ENCODE results near the gene PDE1A. TPM values are rescaled to one million over a fixed set of nuclear protein-coding genes. Genes with fewer than 3 reads are reported as not detected.

PDE1A gene
- total and polyA plus RNA-seq, 2 experiments from 2014 or later, result 1.0 to 4.7 TPM

DNA sequence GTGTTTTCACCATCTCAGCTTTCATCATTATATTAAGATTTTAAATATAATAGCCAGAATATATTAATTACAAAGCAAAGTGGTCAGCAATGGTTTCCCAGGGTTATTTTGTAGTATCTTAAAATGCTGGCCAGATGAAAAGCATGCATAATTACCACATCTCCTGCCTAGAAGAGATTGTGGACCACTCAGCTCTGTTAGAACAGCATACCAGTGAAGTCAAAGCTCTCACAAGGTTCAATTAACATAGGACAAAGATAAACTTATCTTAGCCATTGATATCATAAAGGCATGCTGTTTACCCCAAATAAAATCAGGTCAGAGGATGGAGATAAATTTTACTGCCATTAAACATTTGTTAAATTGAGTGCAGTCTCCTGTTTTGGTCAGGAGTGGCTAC is 19.3 kb upstream of the PDE1A start:
- H3K27ac ChIP-seq, result no peak overlapping the region
- H3K27me3 ChIP-seq, result no peaks in the 10 kb centered on the region
- H3K79me2 ChIP-seq, result no peaks in the 10 kb centered on the region
- no peak overlapping the region for H3K4me3 ChIP-seq
- H3K4me1 ChIP-seq (ENCODE audit: insufficient read depth), result peaks cover 6% of the 10 kb centered on the region
- no peaks in the 10 kb centered on the region for H3K9me2 ChIP-seq (replicated peaks; ENCODE audit: insufficient read depth)
- H4K20me1 ChIP-seq (ENCODE audit: insufficient read depth, poor library complexity, severe bottlenecking), result no peaks in the 10 kb centered on the region
- H3K36me3 ChIP-seq (replicated peaks; ENCODE audit: insufficient read depth, low read depth), result no peaks in the 10 kb centered on the region
- H3K4me2 ChIP-seq, result no peak overlapping the region
- TF ChIP-seq, protein P1, sequence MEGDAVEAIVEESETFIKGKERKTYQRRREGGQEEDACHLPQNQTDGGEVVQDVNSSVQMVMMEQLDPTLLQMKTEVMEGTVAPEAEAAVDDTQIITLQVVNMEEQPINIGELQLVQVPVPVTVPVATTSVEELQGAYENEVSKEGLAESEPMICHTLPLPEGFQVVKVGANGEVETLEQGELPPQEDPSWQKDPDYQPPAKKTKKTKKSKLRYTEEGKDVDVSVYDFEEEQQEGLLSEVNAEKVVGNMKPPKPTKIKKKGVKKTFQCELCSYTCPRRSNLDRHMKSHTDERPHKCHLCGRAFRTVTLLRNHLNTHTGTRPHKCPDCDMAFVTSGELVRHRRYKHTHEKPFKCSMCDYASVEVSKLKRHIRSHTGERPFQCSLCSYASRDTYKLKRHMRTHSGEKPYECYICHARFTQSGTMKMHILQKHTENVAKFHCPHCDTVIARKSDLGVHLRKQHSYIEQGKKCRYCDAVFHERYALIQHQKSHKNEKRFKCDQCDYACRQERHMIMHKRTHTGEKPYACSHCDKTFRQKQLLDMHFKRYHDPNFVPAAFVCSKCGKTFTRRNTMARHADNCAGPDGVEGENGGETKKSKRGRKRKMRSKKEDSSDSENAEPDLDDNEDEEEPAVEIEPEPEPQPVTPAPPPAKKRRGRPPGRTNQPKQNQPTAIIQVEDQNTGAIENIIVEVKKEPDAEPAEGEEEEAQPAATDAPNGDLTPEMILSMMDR (IDR thresholded peaks at IDR 0.05; ENCODE audit: poor library complexity), result no peak
- TF ChIP-seq EZH2phosphoT487 (IDR thresholded peaks at IDR 0.05; ENCODE audit: low read depth, severe bottlenecking, unreplicated experiment) (no peak), EZH2 (IDR thresholded peaks at IDR 0.05; ENCODE audit: borderline replicate concordance) (no peak)
- no peaks in the 10 kb centered on the region for H3K9me3 ChIP-seq (ENCODE audit: low read depth)
- H2AFZ ChIP-seq, result no peak overlapping the region
- DNase-seq (ENCODE audit: low spot score), result no peak

DNA sequence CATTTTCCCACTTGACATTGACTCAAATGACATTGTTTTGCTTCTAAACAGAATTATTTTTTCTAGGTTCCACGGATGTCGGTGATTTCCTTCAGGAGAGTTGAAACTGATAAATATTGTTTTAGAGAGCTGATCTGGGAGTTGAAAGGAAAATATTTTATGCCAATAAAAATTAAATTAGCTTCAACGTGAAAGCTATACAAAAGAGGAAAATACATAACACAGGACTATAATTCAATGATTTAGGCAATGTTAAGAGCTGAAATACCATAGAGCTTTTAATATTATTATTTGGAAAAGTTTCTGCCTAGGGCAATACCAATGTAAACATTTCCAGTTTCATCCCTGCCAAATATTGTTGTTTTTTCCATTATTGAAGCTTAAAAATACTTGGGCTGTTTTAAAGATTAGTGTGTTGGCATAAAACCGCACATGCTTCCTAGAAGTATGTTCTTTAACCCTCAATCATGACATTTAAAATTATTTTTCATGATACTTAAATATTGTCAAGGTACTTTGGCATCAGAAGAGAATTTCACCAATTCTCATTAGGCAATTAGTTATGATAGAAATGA is 18.6 kb upstream of the PDE1A start:
- Histone ChIP-seq H3K4me1 (ENCODE audit: insufficient read depth) (peaks cover 6% of the 10 kb centered on the region), H3K9me2 (replicated peaks; ENCODE audit: insufficient read depth) (no peaks in the 10 kb centered on the region), H4K20me1 (ENCODE audit: insufficient read depth, poor library complexity, severe bottlenecking) (no peaks in the 10 kb centered on the region), H3K27ac (no peak overlapping the region), H3K4me3 (no peak overlapping the region), H3K79me2 (no peaks in the 10 kb centered on the region), H3K27me3 (no peaks in the 10 kb centered on the region), H3K4me2 (no peak overlapping the region), H2AFZ (no peak overlapping the region), H3K9me3 (ENCODE audit: low read depth) (no peaks in the 10 kb centered on the region), H3K36me3 (replicated peaks; ENCODE audit: insufficient read depth, low read depth) (no peaks in the 10 kb centered on the region)
- no peak for DNase-seq (ENCODE audit: low spot score)
- WGBS (ENCODE audit: low lambda C conversion rate, missing lambda C conversion rate), result 48% methylated on average over 4 of the region's 4 CpGs
- TF ChIP-seq EZH2phosphoT487 (IDR thresholded peaks at IDR 0.05; ENCODE audit: low read depth, severe bottlenecking, unreplicated experiment) (no peak), EZH2 (IDR thresholded peaks at IDR 0.05; ENCODE audit: borderline replicate concordance) (no peak)
- TF ChIP-seq, protein P1 (IDR thresholded peaks at IDR 0.05; ENCODE audit: poor library complexity), result no peak

DNA sequence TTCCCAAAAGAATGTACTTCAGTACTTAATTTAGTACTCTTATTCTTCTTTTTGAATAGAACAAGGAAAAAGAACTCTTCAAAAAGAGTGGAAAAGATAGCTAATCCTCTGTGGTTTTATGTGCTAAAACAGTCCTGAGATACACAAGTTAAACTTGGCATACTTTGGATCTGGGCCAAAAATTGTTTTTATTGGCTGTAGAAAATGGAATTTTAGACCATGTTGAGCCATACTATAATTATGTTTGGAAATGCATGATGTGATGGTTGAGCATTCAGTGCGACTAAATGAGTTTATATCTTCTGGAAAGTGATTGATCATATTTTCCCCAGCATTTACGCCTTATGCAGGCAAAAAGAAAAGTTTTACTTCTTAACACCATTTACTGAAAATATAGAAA is 18.0 kb upstream of the PDE1A start:
- Histone ChIP-seq H3K27ac (no peak overlapping the region), H3K27me3 (no peaks in the 10 kb centered on the region), H3K36me3 (replicated peaks; ENCODE audit: insufficient read depth, low read depth) (no peaks in the 10 kb centered on the region), H3K9me3 (ENCODE audit: low read depth) (no peaks in the 10 kb centered on the region), H3K79me2 (no peaks in the 10 kb centered on the region), H3K4me1 (ENCODE audit: insufficient read depth) (peaks cover 6% of the 10 kb centered on the region), H2AFZ (no peak overlapping the region), H3K4me2 (no peak overlapping the region), H4K20me1 (ENCODE audit: insufficient read depth, poor library complexity, severe bottlenecking) (no peaks in the 10 kb centered on the region), H3K9me2 (replicated peaks; ENCODE audit: insufficient read depth) (no peaks in the 10 kb centered on the region), H3K4me3 (no peak overlapping the region)
- WGBS (ENCODE audit: low lambda C conversion rate, missing lambda C conversion rate), result 71% methylated on average over 2 of the region's 2 CpGs
- TF ChIP-seq, protein P1 (IDR thresholded peaks at IDR 0.05; ENCODE audit: poor library complexity), result no peak
- no peak for DNase-seq (ENCODE audit: low spot score)

DNA sequence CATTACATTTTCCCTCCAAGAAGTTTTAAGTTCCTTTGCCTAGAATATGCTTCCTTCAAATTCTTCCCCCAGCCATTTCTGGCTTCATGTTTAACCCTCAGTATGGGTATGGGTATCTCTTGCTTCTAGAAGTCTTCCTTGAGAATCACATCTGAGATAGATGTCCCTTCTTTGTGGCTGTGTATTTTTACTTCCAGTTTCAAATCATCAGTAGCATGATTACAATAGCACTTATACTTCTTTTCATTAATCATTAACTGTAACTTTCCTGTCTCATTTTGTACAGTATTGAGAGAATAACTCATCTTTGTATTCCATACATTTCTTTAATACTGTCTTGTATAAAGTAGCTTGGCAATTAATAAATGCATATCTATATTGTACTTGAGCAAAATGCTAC is 17.3 kb upstream of the PDE1A start:
- Histone ChIP-seq H4K20me1 (ENCODE audit: insufficient read depth, poor library complexity, severe bottlenecking) (no peaks in the 10 kb centered on the region), H3K4me1 (ENCODE audit: insufficient read depth) (peaks cover 6% of the 10 kb centered on the region), H3K79me2 (no peaks in the 10 kb centered on the region), H2AFZ (no peak overlapping the region), H3K4me2 (no peak overlapping the region), H3K9me3 (ENCODE audit: low read depth) (no peaks in the 10 kb centered on the region), H3K4me3 (no peak overlapping the region), H3K36me3 (replicated peaks; ENCODE audit: insufficient read depth, low read depth) (no peaks in the 10 kb centered on the region), H3K27ac (no peak overlapping the region), H3K9me2 (replicated peaks; ENCODE audit: insufficient read depth) (no peaks in the 10 kb centered on the region), H3K27me3 (no peaks in the 10 kb centered on the region)
- TF ChIP-seq EZH2phosphoT487 (IDR thresholded peaks at IDR 0.05; ENCODE audit: low read depth, severe bottlenecking, unreplicated experiment), result no peak
- no peak for TF ChIP-seq EZH2 (IDR thresholded peaks at IDR 0.05; ENCODE audit: borderline replicate concordance)
- TF ChIP-seq, protein P1 (IDR thresholded peaks at IDR 0.05; ENCODE audit: poor library complexity), result no peak
- no peak for DNase-seq (ENCODE audit: low spot score)
